ENCODE data around the gene THAP12. TPM values are rescaled to one million over a fixed set of nuclear protein-coding genes. Genes with fewer than 3 reads are reported as not detected.

THAP12 gene
- polyA plus RNA-seq, 1 experiment = 15.5 TPM

Small RNA genes lying within 50 kb of the gene (small RNA-seq; reads per million reads assigned to genes)
- not detected for gene RF00019 (ENCODE audit: insufficient read length, low read depth, low replicate concordance)

Other genes starting within 250 kb of the THAP12 start
- 0.25 and 0.26 TPM in 2 replicates for gene WNT11, start 174.6 kb downstream of the THAP12 start, polyA plus RNA-seq (2011; rRNA removed)
- gene GVQW3, start 191 bp upstream of the THAP12 start, polyA plus RNA-seq (2011; rRNA removed) = 1.2 and 1.3 TPM in 2 replicates
- 14.1 and 19.1 TPM in 2 replicates for gene EMSY, start 63.9 kb upstream of the THAP12 start, polyA plus RNA-seq (2011; rRNA removed)

Measured in BJ (cell line).